T-helper 1 cell treated with Interleukin-12 subunit alpha and Interleukin-12 subunit beta and Interleukin-4 antibody, amounts not matched to agents 30 μg/mL and 1 μg/mL, for 36 hours (primary cell): ENCODE results near the gene EIF4B.

Experiments
- H3K27ac Mint-ChIP-seq: one replicate; pipeline ENCODE4 v1.8.0; 2021; ENCODE audit warnings: mild to moderate bottlenecking, mixed read lengths
- H3K27me3 Mint-ChIP-seq: one replicate; pipeline ENCODE4 v1.8.0; 2021; ENCODE audit warnings: low read depth, mixed read lengths
- H3K36me3 Mint-ChIP-seq: one replicate; pipeline ENCODE4 v1.8.0; 2021; ENCODE audit warnings: low read depth, mixed read lengths
- H3K4me1 Mint-ChIP-seq: one replicate; pipeline ENCODE4 v1.8.0; 2021; ENCODE audit warnings: low read depth, mixed read lengths
- H3K4me3 Mint-ChIP-seq: one replicate; pipeline ENCODE4 v1.8.0; 2021; ENCODE audit warnings: mild to moderate bottlenecking, moderate library complexity, mixed read lengths
- H3K9me3 Mint-ChIP-seq: one replicate; pipeline ENCODE4 v1.8.0; 2021; ENCODE audit warnings: mixed read lengths

The EIF4B gene, protein sequence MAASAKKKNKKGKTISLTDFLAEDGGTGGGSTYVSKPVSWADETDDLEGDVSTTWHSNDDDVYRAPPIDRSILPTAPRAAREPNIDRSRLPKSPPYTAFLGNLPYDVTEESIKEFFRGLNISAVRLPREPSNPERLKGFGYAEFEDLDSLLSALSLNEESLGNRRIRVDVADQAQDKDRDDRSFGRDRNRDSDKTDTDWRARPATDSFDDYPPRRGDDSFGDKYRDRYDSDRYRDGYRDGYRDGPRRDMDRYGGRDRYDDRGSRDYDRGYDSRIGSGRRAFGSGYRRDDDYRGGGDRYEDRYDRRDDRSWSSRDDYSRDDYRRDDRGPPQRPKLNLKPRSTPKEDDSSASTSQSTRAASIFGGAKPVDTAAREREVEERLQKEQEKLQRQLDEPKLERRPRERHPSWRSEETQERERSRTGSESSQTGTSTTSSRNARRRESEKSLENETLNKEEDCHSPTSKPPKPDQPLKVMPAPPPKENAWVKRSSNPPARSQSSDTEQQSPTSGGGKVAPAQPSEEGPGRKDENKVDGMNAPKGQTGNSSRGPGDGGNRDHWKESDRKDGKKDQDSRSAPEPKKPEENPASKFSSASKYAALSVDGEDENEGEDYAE

DNA sequence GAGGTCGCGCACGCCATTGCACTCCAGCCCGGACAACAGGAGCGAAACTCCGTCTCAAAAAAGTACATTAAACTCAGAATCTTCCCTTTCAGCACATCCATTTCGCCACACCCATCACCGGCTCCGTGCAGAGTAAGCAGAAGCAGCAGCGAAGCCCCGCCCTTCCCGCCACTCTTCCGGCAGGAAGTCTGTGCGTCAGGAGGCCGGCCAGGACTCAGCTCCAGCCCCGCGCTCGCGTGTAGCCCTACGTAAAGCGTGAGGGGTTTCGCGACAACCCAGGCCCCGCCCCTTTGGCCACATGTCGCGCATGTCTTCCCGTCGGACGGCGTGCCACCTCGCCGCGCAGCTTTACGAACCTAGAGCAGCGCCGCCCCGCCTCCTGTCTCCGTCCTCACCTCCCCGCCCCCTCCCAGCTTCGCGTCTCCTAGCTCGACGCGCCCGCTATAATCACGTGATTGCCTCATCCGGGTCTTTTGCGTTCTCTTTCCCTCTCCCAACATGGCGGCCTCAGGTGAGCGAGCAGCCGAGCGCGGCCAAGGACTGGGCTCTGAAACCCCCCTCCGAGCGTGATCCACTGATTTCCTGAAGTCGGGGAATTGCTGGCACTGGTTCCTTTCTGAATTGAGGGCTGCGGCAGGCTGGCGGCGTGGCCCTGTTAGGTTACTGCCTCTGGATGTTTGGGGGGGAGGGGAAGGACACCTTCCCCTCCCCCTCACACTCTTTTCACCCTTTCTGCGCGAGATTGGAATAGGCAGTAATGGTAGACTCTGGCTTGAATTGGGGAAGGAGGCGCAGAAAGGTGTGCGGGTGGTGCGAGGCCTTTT lies at the start of gene EIF4B:
TSS of gene EIF4B (plus strand) at position 471 of the 824 bp plus-strand sequence. CDS start at position 499, 28 bp downstream.
- Mint-ChIP-seq H3K9me3 (no peaks in the 10 kb centered on the region), H3K4me3 (peak within 1 kb of the TSS; percentile 88), H3K4me1 (peaks cover 31% of the 10 kb centered on the region), H3K27ac (peak within 1 kb of the TSS; percentile 91), H3K27me3 (peaks cover 2% of the 10 kb centered on the region), H3K36me3 (peaks cover 20% of the 10 kb centered on the region)

- Mint-ChIP-seq H3K27me3 (no peaks in the 10 kb centered on the region), H3K27ac (no peak overlapping the region), H3K4me1 (peaks cover 1% of the 10 kb centered on the region), H3K9me3 (no peaks in the 10 kb centered on the region), H3K4me3 (no peak overlapping the region), H3K36me3 (no peaks in the 10 kb centered on the region)
These were observed 49.3 kb upstream of the EIF4B start for GRCh38 chr12:52956987-52957386.

DNA sequence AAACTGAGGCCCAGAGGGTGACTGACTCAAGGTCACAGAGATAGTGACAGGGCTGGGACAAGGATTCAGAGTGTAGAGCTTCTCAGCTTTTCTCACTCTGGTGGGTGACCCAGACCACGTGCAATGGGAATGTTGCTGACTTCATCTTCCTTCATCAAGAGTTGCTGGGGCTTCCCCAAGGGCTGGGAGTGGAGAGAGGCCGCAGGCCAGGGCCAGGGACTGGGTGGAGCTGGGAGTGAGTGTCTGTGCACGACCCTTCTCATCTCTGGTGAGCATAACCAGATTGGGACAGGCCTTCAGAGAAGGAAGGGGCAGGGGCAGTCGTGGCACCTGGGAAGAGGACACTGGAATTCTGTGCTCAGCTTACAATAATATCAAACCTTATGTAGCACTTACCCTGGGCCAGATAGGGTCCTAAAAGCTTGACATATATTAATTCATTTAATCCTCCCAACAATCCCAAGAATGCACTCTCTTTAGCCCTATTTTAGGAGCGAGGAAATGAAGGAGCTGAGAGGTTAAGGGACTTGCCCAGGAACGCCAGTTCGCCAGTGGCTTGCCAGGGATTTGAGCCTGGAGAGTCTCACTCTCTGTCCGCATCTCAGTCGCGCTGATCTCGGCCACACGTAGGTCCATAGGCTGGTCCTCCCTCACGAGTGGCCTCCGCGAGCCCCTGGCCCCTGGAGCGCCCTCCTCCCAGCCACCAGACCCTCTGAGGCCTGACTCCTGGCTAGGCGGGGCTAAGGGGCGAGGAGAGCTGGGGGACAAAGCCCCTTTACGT lies 41.5 kb upstream of the EIF4B start:
- Mint-ChIP-seq H3K27me3 (peaks cover 10% of the 10 kb centered on the region), H3K9me3 (no peaks in the 10 kb centered on the region), H3K4me3 (no peak overlapping the region), H3K27ac (no peak overlapping the region), H3K4me1 (no peaks in the 10 kb centered on the region), H3K36me3 (no peaks in the 10 kb centered on the region)

DNA sequence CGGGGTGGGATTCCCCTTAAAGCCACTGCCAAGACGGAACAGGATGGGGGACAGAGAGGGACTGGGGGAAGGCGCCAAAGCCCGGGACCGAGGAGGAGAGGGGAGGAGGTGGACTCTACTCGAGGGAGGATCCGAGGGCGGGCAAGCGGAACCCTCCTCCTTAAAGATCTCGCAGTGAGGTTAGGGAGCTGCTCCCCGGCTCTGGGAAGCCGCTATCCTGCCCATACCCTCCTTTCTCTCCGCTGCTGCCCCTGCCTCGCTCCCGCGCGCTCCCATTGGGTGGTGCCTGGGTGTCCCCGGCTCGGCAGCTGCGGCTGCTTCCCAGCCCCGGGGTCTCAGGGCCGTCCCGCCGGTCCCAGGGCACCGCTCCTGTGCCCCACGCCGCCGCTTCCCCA lies 40.9 kb upstream of the EIF4B start:
- no peak overlapping the region for H3K27ac Mint-ChIP-seq
- H3K4me1 Mint-ChIP-seq = no peaks in the 10 kb centered on the region
- peaks cover 10% of the 10 kb centered on the region for H3K27me3 Mint-ChIP-seq
- no peaks in the 10 kb centered on the region for H3K36me3 Mint-ChIP-seq
- H3K9me3 Mint-ChIP-seq = no peaks in the 10 kb centered on the region
- H3K4me3 Mint-ChIP-seq = no peak overlapping the region

- Mint-ChIP-seq H3K9me3 (no peaks in the 10 kb centered on the region), H3K27ac (no peak overlapping the region), H3K4me3 (no peak overlapping the region), H3K36me3 (no peaks in the 10 kb centered on the region), H3K27me3 (peaks cover 12% of the 10 kb centered on the region), H3K4me1 (no peaks in the 10 kb centered on the region)
These were observed 37.0 kb upstream of the EIF4B start for GRCh38 chr12:52969166-52969795.

DNA sequence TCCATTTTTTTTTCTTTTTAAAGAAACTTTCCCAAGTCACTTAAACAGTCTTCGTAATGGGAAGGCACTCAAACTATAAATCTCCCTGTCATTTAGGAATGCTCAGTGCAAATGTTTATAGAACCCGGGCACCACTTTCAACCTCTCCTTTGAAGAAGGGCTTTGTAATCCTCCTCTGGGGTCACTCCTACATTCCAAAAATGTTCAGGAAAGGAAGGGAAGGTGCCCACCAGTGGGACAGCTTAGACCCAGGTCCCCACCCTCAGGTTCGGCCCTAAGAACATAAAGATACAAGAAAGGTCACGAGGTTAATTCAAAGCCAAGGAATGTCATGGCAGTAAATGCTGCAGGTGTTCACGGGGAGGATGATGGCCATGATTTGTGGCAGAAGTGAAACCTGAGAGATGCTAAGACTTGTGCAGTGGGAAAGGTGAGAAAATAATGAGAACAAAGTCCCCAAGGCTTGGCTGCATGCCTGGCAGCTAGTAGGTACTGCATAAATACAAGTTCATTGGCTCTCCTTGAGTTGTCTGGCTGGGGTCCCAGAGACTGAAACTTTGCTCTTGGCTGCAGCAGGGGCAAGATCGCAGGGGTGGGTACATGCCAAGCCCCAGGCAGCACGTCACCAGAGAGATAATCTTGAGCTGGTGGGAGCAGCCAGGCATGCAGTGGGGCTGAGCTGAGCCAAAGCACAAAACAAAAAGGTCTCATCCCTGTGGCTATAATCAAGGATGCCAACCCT lies 36.3 kb upstream of the EIF4B start:
- H3K27me3 Mint-ChIP-seq = peaks cover 9% of the 10 kb centered on the region
- H3K4me3 Mint-ChIP-seq = no peak overlapping the region
- H3K27ac Mint-ChIP-seq = no peak overlapping the region
- H3K9me3 Mint-ChIP-seq = no peaks in the 10 kb centered on the region
- H3K36me3 Mint-ChIP-seq = no peaks in the 10 kb centered on the region
- no peaks in the 10 kb centered on the region for H3K4me1 Mint-ChIP-seq

DNA sequence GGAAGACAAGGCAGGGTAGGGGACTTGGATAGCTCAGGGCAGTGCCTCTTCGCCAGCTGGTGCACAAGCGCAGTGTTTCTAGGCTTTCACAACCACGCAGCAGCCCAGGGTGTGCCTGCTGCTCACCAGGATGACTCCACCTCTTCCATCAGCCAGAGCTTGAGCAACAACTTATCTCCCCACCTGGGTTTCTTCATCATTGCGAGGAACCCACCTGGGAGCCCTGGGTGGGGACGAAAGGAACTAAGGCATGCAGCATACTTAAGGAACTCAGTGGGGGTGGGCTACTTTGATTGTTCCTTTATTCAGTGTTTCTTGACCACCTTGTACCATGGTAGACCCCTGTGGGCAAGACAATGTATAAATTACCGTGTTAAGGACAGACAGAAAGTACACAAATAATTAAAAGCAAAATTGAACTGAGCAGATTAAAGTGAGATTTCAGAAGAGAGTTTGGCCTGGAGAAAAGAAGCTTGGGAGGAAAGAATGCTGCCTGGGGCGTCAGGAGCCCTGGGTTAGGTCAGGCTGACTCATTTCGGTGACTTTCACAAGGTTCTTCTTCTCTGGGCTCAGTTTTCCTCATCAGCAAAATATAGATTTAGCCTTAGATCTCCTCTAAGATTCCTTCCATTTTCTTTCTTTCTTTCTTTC lies 34.5 kb upstream of the EIF4B start:
- Mint-ChIP-seq H3K36me3 (no peaks in the 10 kb centered on the region), H3K27me3 (peaks cover 17% of the 10 kb centered on the region), H3K4me3 (no peak overlapping the region), H3K4me1 (no peaks in the 10 kb centered on the region), H3K27ac (no peak overlapping the region), H3K9me3 (no peaks in the 10 kb centered on the region)

DNA sequence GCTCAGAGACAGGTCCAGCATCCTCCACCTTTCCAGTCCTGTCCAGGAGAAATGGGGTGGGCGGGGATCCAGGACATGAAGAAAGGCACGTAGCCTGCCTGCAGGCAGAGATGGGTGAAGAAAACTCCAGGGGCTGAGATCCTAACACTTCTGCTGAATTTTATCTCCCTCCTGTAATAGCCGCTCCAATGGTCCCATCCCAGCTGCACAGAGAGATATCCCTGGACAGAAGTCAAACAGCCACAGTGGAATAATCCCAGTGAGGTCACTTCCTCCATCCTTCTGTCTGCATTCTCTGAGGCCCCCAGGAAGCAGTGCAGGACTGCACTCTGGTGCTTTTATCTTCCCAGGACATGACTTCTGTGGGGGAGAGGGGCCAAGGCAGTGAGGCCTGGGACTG lies 31.1 kb upstream of the EIF4B start:
- no peaks in the 10 kb centered on the region for H3K9me3 Mint-ChIP-seq
- H3K36me3 Mint-ChIP-seq = no peaks in the 10 kb centered on the region
- peaks cover 35% of the 10 kb centered on the region for H3K27me3 Mint-ChIP-seq
- H3K27ac Mint-ChIP-seq = no peak overlapping the region
- H3K4me1 Mint-ChIP-seq = no peaks in the 10 kb centered on the region
- no peak overlapping the region for H3K4me3 Mint-ChIP-seq

- Mint-ChIP-seq H3K27ac (no peak overlapping the region), H3K27me3 (peaks cover 41% of the 10 kb centered on the region), H3K36me3 (no peaks in the 10 kb centered on the region), H3K4me3 (no peak overlapping the region), H3K4me1 (peaks cover 2% of the 10 kb centered on the region), H3K9me3 (no peaks in the 10 kb centered on the region)
These were observed 30.3 kb upstream of the EIF4B start for GRCh38 chr12:52975820-52976573.

DNA sequence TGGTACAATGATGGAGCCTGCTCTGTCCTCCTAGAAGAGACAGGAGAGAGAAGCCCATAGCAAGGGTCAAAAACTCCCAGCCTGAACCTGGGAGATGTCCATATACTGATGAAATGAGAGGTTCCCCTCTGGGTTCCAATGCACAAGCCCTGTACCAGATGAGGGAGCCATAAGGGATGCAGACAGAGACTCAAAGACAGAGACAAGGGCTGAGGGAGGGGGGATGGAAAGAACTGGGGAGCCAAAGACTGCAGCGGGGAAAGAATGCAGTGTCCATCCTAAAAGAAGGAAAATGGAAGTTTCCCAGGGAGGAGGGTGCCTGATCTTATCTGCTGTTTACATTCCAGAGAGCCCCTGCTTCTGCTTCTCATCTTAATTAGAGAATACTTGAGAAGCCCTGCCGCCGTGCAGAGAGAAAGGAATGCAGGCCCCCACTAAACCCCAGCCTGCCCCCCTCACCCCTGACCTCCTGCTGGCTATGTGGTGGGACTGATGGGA lies 29.6 kb upstream of the EIF4B start:
- Mint-ChIP-seq H3K9me3 (no peaks in the 10 kb centered on the region), H3K27ac (no peak overlapping the region), H3K4me1 (peaks cover 2% of the 10 kb centered on the region), H3K27me3 (peaks cover 43% of the 10 kb centered on the region), H3K36me3 (no peaks in the 10 kb centered on the region), H3K4me3 (no peak overlapping the region)

DNA sequence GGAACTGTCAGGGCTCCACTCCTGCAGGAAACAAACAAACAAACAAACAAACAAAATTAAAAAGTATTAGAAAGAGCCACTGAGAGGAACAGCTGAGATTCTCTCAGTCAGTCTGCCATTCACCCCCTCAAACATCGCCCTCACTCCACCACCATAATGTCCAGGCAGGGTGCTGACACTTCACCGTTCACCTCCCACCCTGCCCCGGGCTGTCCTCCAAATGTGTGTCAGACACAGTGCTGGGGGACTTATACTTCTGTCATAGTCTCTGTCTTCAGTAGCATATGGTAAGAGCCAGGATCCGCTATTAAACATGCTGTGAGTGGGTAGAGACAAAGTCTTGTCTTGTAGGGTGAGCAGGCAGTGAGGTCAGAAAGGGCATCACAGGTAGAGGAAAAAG lies 29.1 kb upstream of the EIF4B start:
- Mint-ChIP-seq H3K36me3 (no peaks in the 10 kb centered on the region), H3K4me1 (peaks cover 2% of the 10 kb centered on the region), H3K27ac (no peak overlapping the region), H3K4me3 (no peak overlapping the region), H3K27me3 (peaks cover 43% of the 10 kb centered on the region), H3K9me3 (no peaks in the 10 kb centered on the region)

DNA sequence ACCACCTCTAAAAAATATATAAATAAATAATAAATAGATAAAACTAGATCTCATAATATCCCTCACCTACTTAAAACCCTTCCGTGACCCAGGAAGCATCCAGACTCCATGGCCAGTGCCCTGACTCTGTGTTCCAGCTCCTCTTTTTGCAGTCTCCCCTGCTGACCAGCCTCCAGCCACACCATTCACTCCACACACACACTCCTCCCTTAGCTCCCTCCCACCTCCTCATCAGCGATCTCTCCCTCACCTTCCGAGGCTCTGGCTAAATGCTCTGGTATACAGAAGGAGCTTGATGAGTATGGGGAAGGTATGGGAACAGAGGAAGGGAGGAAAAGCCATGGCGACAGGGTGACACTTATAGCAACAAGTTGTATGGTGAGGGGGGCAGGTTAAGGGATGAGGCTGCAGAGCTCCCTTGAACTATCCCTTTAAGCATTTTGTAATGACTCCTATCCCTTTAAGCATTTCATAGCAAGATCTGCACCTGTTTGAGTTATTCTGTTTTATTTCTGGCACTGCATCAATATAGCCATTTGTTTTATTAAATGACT lies 26.1 kb upstream of the EIF4B start:
- H3K4me1 Mint-ChIP-seq = peaks cover 2% of the 10 kb centered on the region
- peaks cover 43% of the 10 kb centered on the region for H3K27me3 Mint-ChIP-seq
- H3K27ac Mint-ChIP-seq = no peak overlapping the region
- no peaks in the 10 kb centered on the region for H3K36me3 Mint-ChIP-seq
- no peaks in the 10 kb centered on the region for H3K9me3 Mint-ChIP-seq
- no peak overlapping the region for H3K4me3 Mint-ChIP-seq
